ENCODE results near the gene KCNS3. TPM values are rescaled to one million over a fixed set of nuclear protein-coding genes. Genes with fewer than 3 reads are reported as not detected.

KCNS3 gene
- total and polyA plus RNA-seq, 2 of the 13 experiments (the other 11 are each of a cell fraction or from before 2014, with no cell fraction given): not detected

GRCh38 chr2:17899871-17900270 lies 21.4 kb downstream of the KCNS3 start:
- no peak overlapping the region for H2AFZ ChIP-seq (ENCODE audit: low read length)
- H3K27me3 ChIP-seq (ENCODE audit: control insufficient read depth in 1 of 2, insufficient read depth in 2 of 2, low read length in 2 of 2): no peaks in the 10 kb centered on the region
- no peaks in the 10 kb centered on the region for H4K20me1 ChIP-seq (ENCODE audit: insufficient read depth, low read length)
- POLR2A ChIA-PET: no interaction called here
- ATAC-seq: no peak
- H3K36me3 ChIP-seq (replicated peaks in 1 of 2; ENCODE audit: control insufficient read depth in 1 of 2, insufficient read depth in 2 of 2, low read length in 2 of 2): no peaks in the 10 kb centered on the region
- no peak overlapping the region for H3K4me2 ChIP-seq (ENCODE audit: low read depth, low read length)
- FAIRE-seq: no peak
- 0% methylated on average over 4 of the region's 4 CpGs for WGBS (ENCODE audit: low lambda C conversion rate)
- intact Hi-C loops (cut with micrococcal nuclease; ENCODE audit: unreplicated experiment): no loop called here
- H3K4me3 ChIP-seq (replicated peaks in 1 of 3; ENCODE audit: insufficient read depth in 1 of 3, low read depth in 2 of 3, low read length in 3 of 3): no peak overlapping the region
- no peaks in the 10 kb centered on the region for H3K4me1 ChIP-seq (ENCODE audit: insufficient read depth, low read length)
- CTCF ChIA-PET (ENCODE audit: low intra/inter-chr PET ratio, low total read pairs): no interaction called here
- H3K9me3 ChIP-seq (ENCODE audit: low read length): no peaks in the 10 kb centered on the region
- BruUV-seq (replicated peaks): no TSS peak
- in situ Hi-C loops (cut with HindIII; ENCODE audit: extremely low pct_ligation_motif_present, low pct_unique_long_range_greater_than_20kb): no loop called here
- H3K79me2 ChIP-seq (ENCODE audit: insufficient read depth, low read length): no peaks in the 10 kb centered on the region
- no peak for TF ChIP-seq TRAFD1 (CRISPR knock-in tag; IDR thresholded peaks at IDR 0.05; ENCODE audit: borderline replicate concordance)
- no peak for TF ChIP-seq ZNF354B (CRISPR knock-in tag; IDR thresholded peaks at IDR 0.05)
- TF ChIP-seq NR2F2 (IDR thresholded peaks at IDR 0.05; ENCODE audit: borderline replicate concordance, low read depth): no peak
- TF ChIP-seq KMT2B (CRISPR knock-in tag; IDR thresholded peaks at IDR 0.05): no peak
- TF ChIP-seq IRF9 (CRISPR knock-in tag; IDR thresholded peaks at IDR 0.05; ENCODE audit: borderline replicate concordance): no peak
- no peak for TF ChIP-seq ZBTB43 (CRISPR knock-in tag; conservative IDR thresholded peaks at IDR 0.05)
- no peak for TF ChIP-seq MED1 (CRISPR knock-in tag; IDR thresholded peaks at IDR 0.05)
- no peak for TF ChIP-seq JUND (CRISPR knock-in tag; IDR thresholded peaks at IDR 0.05)
- TF ChIP-seq AKNA (CRISPR knock-in tag; IDR thresholded peaks at IDR 0.05; ENCODE audit: borderline replicate concordance): no peak
- no peak for TF ChIP-seq ZNF34 (CRISPR knock-in tag; IDR thresholded peaks at IDR 0.05; ENCODE audit: borderline replicate concordance)
- TF ChIP-seq FOXP1 (IDR thresholded peaks at IDR 0.05): no peak
- no peak for TF ChIP-seq FOXP1 (CRISPR knock-in tag; IDR thresholded peaks at IDR 0.05)
- TF ChIP-seq SMYD3 (CRISPR knock-in tag; IDR thresholded peaks at IDR 0.05): no peak
- H3K27ac ChIP-seq (ENCODE audit: extremely low read length, insufficient read depth, low read length): no peak overlapping the region
- DNase-seq (ENCODE audit: low spot score): no peak
- H3K9ac ChIP-seq (ENCODE audit: insufficient read depth, low read depth, low read length): no peak overlapping the region
